HG03280 (cell line): ENCODE results near the gene ADGRL3.
"Not testable (repeated sequence)": the region's sequence is repeated elsewhere in the genome, so short reads cannot be mapped to it uniquely, and the experiment has no call there.

ENCODE experiments used
- ATAC-seq: cut with Tn5 transposase; IDR thresholded peaks from one replicate; pipeline ENCODE4 v1.9.1; 2021; ENCODE audit warnings: mild to moderate bottlenecking, moderate library complexity; ENCODE audit not compliant: unreplicated experiment

The ADGRL3 gene

DNA sequence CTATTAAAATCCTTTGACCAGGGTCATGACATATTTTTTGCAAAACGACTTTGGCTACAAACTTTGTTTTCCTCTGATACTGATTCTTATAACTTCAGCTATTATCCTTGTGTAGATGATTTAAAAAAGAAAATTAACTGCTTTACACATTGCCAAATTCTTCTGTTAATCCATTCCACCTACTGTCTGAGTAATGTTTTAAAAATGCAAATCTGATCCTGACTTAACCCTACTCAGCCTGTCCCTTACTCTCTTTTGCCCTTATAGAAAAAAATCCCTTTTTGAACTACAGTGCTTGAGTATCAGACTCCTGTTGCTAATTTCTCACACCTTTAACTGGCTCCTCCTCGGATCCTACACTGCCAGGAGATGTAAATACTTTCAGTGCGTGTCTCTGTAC lies 723.1 kb downstream of the ADGRL3 start:
- ATAC-seq: no peak

DNA sequence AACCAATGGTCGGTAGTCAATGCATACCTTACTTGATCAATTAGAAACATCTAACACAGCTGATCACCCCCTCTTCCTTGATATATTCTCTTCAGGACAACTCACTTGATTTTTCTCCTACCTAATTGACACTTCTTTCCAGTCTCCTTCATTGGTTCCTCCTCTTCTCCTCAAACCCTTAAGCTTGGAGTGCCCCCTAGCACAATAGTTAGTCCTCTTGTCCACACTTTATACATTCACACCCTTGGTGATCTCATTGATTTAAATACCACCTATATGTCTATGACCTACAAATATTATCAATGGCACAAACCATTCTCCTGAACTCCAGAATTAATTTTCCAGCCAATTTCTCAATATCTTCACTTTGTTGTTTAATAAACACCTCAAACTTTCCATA lies 724.0 kb downstream of the ADGRL3 start:
- ATAC-seq: no peak

DNA sequence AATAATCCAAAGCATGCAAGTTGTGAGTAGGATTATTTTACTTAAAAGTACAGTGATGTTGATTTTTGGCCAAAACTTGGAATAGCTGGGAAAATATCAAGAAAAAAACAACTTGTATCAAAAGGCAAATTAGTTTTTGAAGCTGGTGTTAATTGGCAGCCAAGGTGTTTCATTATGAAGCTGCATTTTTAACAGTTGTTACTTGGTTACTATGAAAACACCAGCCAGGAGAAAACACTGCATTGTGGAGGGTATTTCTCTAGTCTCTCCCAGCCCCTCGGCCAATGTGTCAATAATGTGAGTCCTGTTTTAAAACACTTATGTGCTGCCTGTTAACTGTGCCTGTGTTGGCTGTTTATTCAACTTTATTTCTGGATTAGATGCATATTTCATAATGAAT lies 733.4 kb downstream of the ADGRL3 start:
- ATAC-seq: no peak

DNA sequence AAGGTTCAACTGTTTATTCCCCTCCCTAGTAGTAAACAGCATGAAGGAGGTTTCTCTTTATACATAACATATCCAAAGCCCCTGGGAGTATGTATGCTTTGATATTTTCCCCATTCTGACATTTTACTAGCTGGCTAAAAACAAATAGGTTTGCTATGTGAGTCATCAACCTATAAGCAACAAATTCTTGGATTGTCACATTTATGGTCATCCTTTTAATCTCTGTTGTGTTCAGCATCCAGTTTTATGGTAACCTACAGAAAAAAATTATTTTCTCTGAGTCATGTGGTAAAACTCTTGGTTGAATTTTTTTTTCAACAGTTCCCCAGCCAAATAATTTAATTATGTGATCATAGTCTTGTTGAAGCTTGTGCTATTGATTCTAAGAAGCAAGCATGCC lies 734.1 kb downstream of the ADGRL3 start:
- no peak for ATAC-seq

DNA sequence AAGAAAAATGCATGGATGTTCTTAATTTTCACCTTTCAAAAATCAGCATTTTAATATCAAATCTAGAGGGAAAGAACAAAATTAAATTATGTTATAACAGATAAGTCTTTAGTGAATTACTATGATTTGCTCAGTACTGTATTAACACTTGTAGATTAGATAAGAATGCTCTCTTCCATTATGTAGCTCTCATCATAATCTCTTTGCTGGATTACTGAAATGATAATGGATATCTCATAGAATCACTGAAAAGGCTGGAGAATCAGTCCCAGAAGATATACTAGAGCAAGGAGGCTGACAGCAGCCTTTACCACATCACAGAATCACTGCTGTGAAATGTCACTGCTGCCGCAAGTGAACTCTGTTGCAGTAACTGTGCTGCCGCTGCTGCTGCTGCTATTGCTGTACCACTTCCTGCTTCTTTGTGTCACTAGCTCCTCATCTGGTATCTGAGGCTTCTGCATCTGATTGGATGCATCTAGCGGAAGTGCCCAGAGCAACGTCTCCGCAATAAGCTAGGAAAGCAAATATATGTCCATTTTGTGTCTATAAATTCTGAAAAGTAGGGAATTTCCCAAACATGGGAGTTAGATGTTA lies 738.2 kb downstream of the ADGRL3 start:
- ATAC-seq: no peak

DNA sequence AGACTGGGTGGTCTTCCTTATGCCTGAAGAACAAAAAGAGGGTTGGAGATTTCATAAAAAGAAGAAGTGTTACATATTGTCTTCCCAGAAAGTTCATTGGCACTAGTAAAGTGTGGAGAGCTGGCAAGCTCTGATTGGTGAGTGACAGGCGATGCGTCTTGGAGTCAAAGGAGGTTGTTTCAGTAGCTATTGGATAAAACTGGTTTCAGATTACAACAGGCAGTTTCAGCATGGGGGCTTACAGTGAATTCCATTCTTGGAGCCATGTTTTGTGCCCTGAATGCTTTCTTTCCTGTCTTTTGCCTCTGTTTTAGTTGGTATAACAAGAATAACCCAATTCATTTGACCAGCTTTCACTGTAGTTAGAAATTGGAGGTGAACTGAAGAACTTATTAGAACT lies 750.5 kb downstream of the ADGRL3 start:
- ATAC-seq: no peak

DNA sequence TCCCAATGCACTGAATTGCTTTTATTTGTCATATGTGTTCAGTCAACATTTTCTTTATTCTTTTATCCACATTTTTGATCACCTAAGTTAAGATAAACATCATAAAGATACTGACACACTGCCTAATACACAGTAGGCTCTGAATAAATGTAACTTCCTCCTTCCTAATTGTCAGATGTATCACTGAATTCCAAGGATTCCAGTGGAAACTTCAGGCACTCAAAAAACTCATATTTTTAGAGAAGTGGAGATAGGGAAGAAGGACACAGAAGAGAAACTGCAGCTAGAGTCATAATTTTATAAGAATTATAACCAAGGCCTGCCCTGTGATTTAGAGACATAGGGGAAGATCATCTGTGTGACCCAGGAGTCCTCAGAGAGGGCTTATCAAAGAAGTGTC lies 753.3 kb downstream of the ADGRL3 start:
- ATAC-seq: no peak

DNA sequence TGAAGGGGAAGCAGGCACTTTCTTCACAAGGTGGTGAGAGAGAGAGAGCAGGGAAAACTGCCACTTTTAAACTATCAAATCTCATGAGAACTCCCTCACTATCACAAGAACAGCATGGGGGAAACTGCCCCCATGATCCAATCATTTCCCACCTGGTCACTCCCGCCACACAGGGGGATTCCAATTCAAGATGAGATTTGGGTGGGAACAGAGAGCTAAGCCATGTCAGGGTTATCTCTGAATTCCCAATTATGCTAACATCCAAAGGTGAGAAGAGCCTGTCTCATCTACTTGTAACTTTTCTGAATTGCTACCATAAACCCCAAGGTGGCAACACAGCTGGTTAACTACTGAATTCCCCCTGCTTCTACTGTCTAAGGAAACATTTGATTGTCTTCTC lies 758.5 kb downstream of the ADGRL3 start:
- no peak for ATAC-seq

DNA sequence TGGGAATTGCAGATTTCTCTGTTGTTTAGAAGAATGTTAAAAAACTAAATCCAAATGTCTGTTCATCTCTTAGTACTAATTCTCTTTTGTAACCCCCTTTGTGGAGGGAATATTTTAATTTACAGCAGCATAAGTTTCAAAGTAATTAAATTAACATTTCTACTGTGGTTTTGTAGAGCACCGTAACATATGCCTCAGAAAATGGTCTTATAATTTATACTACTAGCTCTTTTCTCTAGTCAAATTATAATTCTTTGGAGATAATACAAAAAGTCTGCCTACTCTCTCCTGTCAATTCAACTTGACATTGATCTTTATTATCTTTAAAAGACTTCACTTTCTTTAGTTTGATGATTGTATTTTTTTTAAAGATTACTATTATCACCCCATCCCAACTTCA lies 759.0 kb downstream of the ADGRL3 start:
- ATAC-seq: no peak

DNA sequence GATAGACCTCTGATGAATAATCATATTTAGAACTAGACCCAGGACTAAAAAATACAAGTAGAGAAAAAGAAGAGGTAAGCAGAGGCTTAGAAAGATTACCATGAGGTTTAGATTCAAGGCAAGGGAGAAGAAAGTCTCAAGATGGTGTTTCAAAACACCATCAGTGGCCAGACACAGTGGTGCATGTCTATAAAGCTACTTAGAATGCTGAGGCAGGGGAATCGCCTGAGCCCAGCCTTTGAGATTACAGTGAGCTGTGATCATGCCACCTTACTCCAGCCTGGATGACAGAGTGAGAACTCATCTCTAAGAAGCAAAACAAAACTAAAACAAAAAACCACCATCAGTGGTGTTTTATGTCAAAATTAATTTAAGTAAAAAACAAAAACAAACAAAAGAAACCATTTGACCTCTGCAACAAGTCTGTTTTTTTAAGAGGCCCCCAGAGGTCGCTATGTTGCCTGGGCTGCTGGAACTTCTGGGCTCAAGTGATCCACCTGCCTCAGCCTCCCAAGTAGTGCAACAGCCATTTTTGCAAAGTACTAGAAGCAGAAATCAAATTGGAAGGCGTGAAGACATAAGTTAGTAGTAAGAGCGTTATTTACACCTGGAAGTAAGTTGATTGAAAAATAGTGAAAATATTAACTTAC lies 784.3 kb downstream of the ADGRL3 start:
- ATAC-seq: no peak

DNA sequence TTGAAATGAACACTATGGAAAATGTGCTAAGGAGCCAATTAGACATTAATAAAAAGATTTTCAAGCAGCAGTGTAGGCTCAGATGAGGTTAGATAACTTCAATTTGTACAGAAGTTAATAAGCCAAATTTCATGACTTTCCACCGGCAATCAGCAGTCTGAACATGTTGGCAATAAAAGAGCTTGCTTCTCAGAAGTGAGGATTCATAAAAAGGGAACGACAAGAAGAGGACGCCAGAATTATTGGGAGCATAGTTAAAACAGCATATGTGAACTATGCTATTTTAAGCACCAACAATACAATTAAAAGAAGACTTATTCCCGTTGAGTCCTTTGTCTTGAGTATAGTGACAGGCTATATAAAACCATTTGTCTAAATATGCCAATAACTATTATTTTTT lies 785.3 kb downstream of the ADGRL3 start:
- no peak for ATAC-seq

DNA sequence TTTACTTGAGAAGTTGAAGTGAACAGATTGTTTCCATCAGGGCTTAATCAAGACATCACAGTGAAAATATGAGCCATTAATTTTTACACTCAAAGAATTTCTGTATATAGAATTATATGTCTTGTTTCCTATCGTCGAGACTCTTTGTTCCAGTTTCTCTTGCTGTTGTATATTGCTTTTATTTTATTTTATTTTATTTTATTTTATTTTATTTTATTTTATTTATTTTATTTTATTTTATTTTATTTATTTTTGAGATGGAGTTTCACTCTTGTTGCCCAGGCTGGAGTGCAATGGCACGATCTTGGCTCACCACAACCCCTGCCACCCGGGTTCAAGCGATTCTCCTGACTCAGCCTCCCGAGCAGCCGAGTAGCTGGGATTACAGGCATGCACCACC lies 786.8 kb downstream of the ADGRL3 start:
- ATAC-seq: not testable (repeated sequence)

DNA sequence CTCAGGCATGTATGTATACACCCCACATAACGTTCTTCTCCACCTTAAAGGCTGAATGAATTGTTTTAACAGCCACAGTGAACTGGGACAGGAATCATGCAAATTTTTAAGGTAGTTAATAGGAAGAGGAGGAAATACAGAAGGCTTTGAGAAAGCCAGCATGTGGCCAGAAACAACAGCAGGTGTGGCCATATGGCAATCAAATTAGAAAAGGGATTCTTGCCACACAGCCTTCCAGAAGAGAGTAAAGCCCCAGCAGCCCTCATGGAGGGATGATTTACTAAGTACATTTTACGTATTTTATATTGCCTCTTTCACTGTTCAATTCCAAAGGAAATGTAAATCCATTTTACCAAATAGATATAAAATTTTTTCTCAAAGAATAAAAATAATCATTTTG lies 792.2 kb downstream of the ADGRL3 start:
- ATAC-seq: no peak

DNA sequence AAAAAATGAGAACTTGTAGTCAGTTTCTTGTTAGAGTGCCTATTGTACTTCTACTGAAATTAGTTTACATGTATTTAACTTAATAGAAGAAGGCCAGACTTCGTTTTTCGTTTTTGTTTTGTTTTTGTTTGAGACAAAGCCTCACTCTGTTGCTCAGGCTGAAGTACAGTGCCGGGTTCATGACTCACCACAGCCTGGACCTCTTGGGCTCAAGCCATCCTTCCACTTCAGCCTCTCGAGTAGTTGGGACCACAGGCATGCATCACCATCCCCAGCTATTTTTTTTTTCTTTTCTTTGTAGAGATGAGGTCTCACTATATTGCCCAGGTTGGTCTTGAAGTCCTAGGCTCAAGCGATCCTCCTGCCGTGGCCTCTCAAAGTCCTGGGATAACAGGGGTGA lies 793.9 kb downstream of the ADGRL3 start:
- ATAC-seq: no peak

DNA sequence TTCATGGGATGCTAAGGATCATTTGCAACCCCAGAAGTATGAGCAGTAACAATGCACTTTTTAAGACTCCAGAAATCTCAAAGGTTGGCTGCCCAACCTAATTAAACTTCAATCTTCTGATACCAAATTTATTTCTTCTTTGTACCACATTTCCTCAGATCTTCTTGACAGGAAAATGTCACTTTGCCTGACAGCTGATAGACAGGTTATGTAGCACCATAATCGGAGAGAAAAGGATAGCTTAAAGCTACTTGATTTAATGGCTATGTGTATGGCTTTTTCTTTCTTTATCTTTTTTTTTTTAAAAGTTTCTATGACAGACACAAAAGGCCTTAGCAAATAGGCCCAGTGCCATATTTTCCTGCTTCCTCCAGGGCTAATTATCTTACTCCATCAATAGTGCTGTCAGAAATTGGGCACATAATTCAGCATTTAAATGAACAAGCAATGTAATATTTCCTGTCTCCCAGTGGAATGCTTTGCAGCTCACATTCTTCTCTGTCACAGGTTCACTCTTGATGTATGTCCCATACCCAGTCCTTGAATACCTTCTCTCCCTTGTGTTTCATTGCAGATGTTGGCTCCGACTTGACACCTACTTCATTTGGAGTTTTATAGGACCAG lies 795.7 kb downstream of the ADGRL3 start:
- no peak for ATAC-seq

DNA sequence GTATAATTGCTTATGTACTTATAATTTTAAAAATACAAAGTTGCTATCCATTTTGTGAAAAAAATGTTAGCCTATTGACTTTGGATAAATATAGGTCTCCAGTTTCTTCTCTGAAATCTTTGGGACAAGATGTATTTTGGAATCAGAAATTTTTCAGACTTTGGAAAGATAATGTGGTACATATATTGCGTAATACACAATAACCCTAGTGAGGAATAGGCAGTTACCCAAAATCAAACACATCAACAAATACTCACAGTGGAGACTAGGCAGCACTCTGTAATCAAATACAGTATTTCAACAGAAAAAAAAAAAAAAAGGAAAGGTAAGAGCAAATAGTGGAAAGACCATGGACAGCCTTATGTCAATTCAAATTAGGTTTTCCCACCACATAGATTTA lies 796.8 kb downstream of the ADGRL3 start:
- ATAC-seq: no peak

DNA sequence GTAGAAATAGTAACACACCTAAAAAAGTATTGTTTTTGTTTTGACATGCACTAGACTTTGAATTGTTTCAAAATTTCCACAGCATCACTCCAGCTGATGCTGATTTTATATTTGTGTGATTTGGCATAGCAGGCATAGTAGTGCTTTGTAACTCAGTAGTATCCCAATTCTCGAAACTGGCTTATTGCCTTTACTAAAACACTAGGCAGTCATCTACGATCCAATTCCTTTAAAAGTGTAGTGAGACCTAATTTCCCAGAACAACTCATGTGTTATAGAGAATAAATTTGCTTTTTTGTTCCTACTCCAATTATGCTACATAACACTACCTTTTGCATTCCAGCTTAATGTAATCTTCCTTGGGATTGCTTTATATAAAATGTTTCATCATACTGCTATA lies 797.7 kb downstream of the ADGRL3 start:
- no peak for ATAC-seq

DNA sequence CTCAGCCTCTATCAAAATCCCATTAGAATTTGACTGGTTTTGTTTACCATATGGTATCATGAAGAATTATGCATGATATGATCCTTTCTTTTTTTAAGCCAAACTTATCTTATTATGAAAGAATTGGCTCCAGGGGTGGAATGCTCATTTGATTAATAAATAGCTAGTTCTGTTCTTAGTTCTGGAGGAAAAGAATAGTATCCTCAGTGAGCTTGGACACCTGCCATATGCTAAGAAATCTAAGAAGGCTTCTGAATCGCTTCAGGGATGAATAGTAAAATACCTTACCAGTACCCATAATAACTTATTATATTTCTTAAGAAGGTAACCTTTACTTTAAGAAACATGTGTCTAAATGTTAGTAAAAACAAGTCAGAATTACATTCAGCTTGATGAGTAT lies 803.6 kb downstream of the ADGRL3 start:
- no peak for ATAC-seq

DNA sequence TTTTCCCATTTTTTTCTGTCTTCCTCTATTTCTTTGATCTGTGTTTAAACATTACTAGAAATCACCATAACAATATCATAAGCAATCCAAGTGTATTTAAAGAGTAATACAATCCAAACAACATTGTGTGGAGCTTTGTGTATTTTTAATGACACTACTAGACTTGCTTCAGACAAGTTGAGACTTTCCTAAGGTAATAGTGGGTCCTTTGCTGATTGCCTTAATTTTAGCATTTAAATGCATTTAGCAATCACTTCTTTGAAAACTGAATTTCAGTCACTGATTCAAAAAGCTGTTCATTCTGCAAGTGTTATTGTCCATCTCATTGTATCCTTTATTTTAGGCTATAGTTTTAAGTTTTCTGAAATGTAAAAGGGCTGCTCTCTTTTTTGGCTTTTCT lies 804.8 kb downstream of the ADGRL3 start:
- ATAC-seq: no peak

DNA sequence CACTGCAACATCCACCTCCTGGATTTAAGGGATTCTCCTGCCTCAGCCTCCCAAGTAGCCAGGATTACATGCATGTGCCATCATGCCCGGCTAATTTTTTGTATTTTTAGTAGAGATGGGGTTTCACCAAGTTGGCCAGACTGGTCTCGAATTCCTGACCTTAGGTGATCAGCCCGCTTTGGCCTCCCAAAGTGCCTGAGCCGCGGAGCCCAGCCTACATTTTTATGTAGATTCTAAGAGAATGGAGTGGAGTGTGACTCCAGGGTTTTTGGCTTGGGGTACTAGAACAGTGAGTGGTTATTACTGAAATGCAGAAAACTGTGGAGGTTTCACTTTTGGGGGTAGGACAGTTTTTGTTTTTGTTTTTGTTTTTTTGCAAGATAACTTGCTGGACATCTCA lies 806.0 kb downstream of the ADGRL3 start:
- ATAC-seq: no peak

DNA sequence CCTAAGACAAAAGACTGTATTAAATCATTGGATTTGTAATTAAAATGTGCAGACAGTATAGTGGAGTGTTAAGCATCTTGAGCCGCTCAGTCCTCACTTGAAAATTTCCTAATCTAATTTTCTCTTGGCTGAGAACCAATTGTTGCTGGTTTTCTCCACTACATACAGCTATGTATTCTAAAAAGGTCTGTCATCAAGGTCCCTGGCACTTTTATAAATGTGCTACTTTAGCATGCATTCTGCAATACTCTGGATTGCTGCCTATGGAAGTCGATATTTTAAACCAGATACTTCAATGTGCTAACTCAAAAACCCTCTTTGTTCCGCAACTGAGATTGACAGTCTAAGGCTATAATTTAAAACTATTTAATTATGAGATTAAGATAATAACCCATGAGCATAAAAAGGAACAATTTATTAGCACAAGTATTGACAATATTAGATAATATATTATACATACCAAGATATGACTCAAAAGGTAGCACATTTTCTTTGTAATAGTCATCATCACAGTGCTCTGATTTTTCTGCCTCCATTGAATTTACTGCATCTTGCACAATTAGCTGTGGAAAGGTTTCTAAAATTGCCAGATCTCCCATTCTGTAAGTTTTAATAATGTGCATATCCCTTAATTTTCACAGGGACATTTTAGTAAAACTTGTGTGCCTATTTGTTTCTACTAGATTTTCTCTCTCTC lies 815.1 kb downstream of the ADGRL3 start:
- no peak for ATAC-seq

DNA sequence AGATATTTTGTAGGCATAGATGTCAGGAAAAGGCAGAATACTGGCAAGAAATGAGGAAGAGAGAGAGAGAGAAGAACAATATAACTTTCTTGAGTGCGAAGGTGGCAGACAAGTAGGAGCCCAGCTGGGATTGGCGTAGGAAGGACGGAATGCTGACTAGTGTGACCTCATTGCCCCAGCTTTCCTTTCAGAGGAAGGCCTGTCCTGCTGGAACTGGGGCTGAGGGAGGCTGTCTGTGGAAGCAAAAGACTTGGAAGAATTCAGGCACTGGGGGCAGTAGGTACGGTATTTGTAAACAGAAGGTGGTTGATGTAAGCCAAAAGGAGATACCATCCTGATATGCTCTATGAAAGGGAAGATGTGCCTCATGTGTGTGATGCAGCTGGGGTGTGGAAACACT lies 818.4 kb downstream of the ADGRL3 start:
- no peak for ATAC-seq
